H9 (cell line): ENCODE results near the gene ADA. TPM values are rescaled to one million over a fixed set of nuclear protein-coding genes. Genes with fewer than 3 reads are reported as not detected.

Source experiments
- DNase-seq: peaks from one replicate; pipeline ENCODE4 v3.0.0-alpha.2; 2017
- H2AFZ ChIP-seq: one replicate; pipeline ENCODE4 v1.6.1; 2013; ENCODE audit warnings: mild to moderate bottlenecking, low read length, control low read depth, moderate library complexity
- H2AK5ac ChIP-seq: 2 replicates; pipeline ENCODE4 v1.6.1; 2013; ENCODE audit warnings: low read length, control low read depth, mixed read lengths; ENCODE audit not compliant: insufficient read length
- H2BK120ac ChIP-seq: one replicate; pipeline ENCODE4 v1.6.1; 2013; ENCODE audit warnings: low read depth, mild to moderate bottlenecking, low read length, control low read depth, inconsistent platforms; ENCODE audit not compliant: poor library complexity, severe bottlenecking
- H2BK12ac ChIP-seq: 2 replicates; pipeline ENCODE4 v1.6.1; 2013; ENCODE audit warnings: low read length, control low read depth, mixed read lengths, low read depth; ENCODE audit not compliant: insufficient read length
- H2BK15ac ChIP-seq: 2 replicates; pipeline ENCODE4 v1.6.1; 2013; ENCODE audit warnings: low read depth, low read length, control low read depth
- H2BK20ac ChIP-seq: one replicate; pipeline ENCODE4 v1.6.1; 2013; ENCODE audit warnings: low read depth, mild to moderate bottlenecking, low read length, control low read depth, inconsistent platforms; ENCODE audit not compliant: poor library complexity, severe bottlenecking
- H2BK5ac ChIP-seq: 2 replicates; pipeline ENCODE4 v1.6.1; 2013; ENCODE audit warnings: low read length, control low read depth, mixed read lengths; ENCODE audit not compliant: insufficient read length
- H3K14ac ChIP-seq: 2 replicates; pipeline ENCODE4 v1.6.1; 2013; ENCODE audit warnings: low read length, control low read depth; ENCODE audit not compliant: insufficient read depth
- H3K18ac ChIP-seq: 2 replicates; pipeline ENCODE4 v1.6.1; 2013; ENCODE audit warnings: low read depth, mild to moderate bottlenecking, mixed read lengths, low read length, control low read depth; ENCODE audit not compliant: insufficient read length
- H3K23ac ChIP-seq: 2 replicates; pipeline ENCODE4 v1.6.1; 2013; ENCODE audit warnings: low read length, control low read depth, mixed read lengths, low read depth; ENCODE audit not compliant: insufficient read length
- H3K23me2 ChIP-seq: 2 replicates; pipeline ENCODE4 v1.6.1; 2013; ENCODE audit warnings: low read depth, mild to moderate bottlenecking, mixed read lengths, low read length, control low read depth; ENCODE audit not compliant: insufficient read length, poor library complexity, severe bottlenecking
- H3K27ac ChIP-seq: 2 replicates; pipeline ENCODE4 v1.5.1; 2013; ENCODE audit warnings: low read length, control low read depth, mixed read lengths, low read depth; ENCODE audit not compliant: insufficient read length
- H3K27me3 ChIP-seq: 2 replicates; pipeline ENCODE4 v1.6.1; 2013; ENCODE audit warnings: low read length, control low read depth, inconsistent platforms; ENCODE audit not compliant: insufficient read depth
- H3K4ac ChIP-seq: 2 replicates; pipeline ENCODE4 v1.6.1; 2013; ENCODE audit warnings: low read depth, mild to moderate bottlenecking, control low read depth, inconsistent platforms, low read length, moderate library complexity
- H3K4me1 ChIP-seq: 2 replicates; pipeline ENCODE4 v1.6.1; 2013; ENCODE audit warnings: low read length, control low read depth, inconsistent platforms; ENCODE audit not compliant: insufficient read depth
- H3K4me2 ChIP-seq: 2 replicates; pipeline ENCODE4 v1.6.1; 2013; ENCODE audit warnings: low read length, control low read depth, mixed read lengths; ENCODE audit not compliant: insufficient read length, insufficient read depth
- H3K56ac ChIP-seq: 2 replicates; pipeline ENCODE4 v1.6.1; 2013; ENCODE audit warnings: low read depth, mild to moderate bottlenecking, mixed read lengths, low read length, control low read depth; ENCODE audit not compliant: insufficient read length
- H3K79me1 ChIP-seq: 2 replicates; pipeline ENCODE4 v1.6.1; 2013; ENCODE audit warnings: low read depth, mild to moderate bottlenecking, moderate library complexity, low read length, control low read depth, inconsistent platforms; ENCODE audit not compliant: insufficient read depth, poor library complexity, severe bottlenecking
- H3K79me2 ChIP-seq: 2 replicates; pipeline ENCODE4 v1.6.1; 2013; ENCODE audit warnings: low read length, control low read depth, inconsistent platforms; ENCODE audit not compliant: insufficient read depth
- H3K9ac ChIP-seq: 2 replicates; pipeline ENCODE4 v1.6.1; 2013; ENCODE audit warnings: low read length, control low read depth, mixed read lengths; ENCODE audit not compliant: insufficient read length; ENCODE audit errors: extremely low read depth
- H3K9me3 ChIP-seq: one replicate; pipeline ENCODE4 v1.6.1; 2013; ENCODE audit warnings: low read depth, low read length, inconsistent platforms; ENCODE audit not compliant: control insufficient read depth
- H3T11ph ChIP-seq: one replicate; pipeline ENCODE4 v1.6.1; 2013; ENCODE audit warnings: mild to moderate bottlenecking, low read length, control low read depth, inconsistent platforms
- H4K20me1 ChIP-seq: one replicate; pipeline ENCODE4 v1.6.1; 2013; ENCODE audit not compliant: control insufficient read depth, insufficient read length, insufficient read depth
- H4K5ac ChIP-seq: 2 replicates; pipeline ENCODE4 v1.6.1; 2013; ENCODE audit warnings: low read depth, mild to moderate bottlenecking, mixed read lengths, low read length, control low read depth; ENCODE audit not compliant: insufficient read length
- H4K8ac ChIP-seq: replicated peaks from 2 replicates; pipeline ENCODE4 v1.6.1; 2013; ENCODE audit warnings: low read length, control low read depth, mixed read lengths, low read depth; ENCODE audit not compliant: insufficient read length
- H4K91ac ChIP-seq: 2 replicates; pipeline ENCODE4 v1.6.1; 2013; ENCODE audit warnings: low read depth, mild to moderate bottlenecking, moderate library complexity, mixed read lengths, low read length, control low read depth; ENCODE audit not compliant: insufficient read length
- H3K27ac Mint-ChIP-seq, 3 experiments: 2 replicates in 2 of 3; 3 replicates in 1 of 3; pipeline ENCODE4 v1.8.0; 2020 to 2021; ENCODE audit warnings: mixed read lengths in 3 of 3, mild to moderate bottlenecking in 1 of 3, moderate library complexity in 1 of 3
- H3K27me3 Mint-ChIP-seq: 2 replicates; pipeline ENCODE4 v1.8.0; 2021; ENCODE audit warnings: low read depth, mild to moderate bottlenecking, moderate library complexity, mixed read lengths
- H3K36me3 Mint-ChIP-seq, 3 experiments: 2 replicates in 2 of 3; 3 replicates in 1 of 3; pipeline ENCODE4 v1.8.0; 2020 to 2021; ENCODE audit warnings: low read depth in 3 of 3, mixed read lengths in 3 of 3; ENCODE audit not compliant: insufficient read depth in 1 of 3
- H3K4me1 Mint-ChIP-seq, 2 experiments: 2 replicates each; pipeline ENCODE4 v1.8.0; 2020; ENCODE audit warnings: mixed read lengths in 2 of 2
- H3K4me3 Mint-ChIP-seq, 2 experiments: 2 replicates in 1 of 2; 3 replicates in 1 of 2; pipeline ENCODE4 v1.8.0; 2020 to 2021; ENCODE audit warnings: mild to moderate bottlenecking in 2 of 2, mixed read lengths in 2 of 2, moderate library complexity in 1 of 2
- H3K9me3 Mint-ChIP-seq, 2 experiments: 2 replicates in 1 of 2; 3 replicates in 1 of 2; pipeline ENCODE4 v1.8.0; 2020; ENCODE audit warnings: mild to moderate bottlenecking in 2 of 2, mixed read lengths in 2 of 2, moderate library complexity in 1 of 2
- WGBS: extraction: QIAGEN DNeasy Blood & Tissue Kit; methylation state at CpG from one replicate; pipeline ENCODE4 v1.1.7; 2013; ENCODE audit warnings: missing lambda C conversion rate, low lambda C conversion rate, mixed read lengths; ENCODE audit not compliant: insufficient read length; ENCODE audit errors: extremely low coverage; 5-methylcytosine and 5-hydroxymethylcytosine counted together
- total RNA-seq: library from RNA; stranded (reverse); gene quantifications from 2 replicates; pipeline ENCODE4 v1.2.1, GENCODE V29; 2021
- TF ChIP-seq, protein P1 (sequence below): fragments of 200-600 bp; sonication (generic); conservative IDR thresholded peaks from 3 replicates; pipeline ENCODE4 v1.8.0; 2021; ENCODE audit warnings: antibody characterized with exemption, mild to moderate bottlenecking

ADA gene
- total RNA-seq, 1 experiment from 2014 or later = 22.0 TPM

DNA sequence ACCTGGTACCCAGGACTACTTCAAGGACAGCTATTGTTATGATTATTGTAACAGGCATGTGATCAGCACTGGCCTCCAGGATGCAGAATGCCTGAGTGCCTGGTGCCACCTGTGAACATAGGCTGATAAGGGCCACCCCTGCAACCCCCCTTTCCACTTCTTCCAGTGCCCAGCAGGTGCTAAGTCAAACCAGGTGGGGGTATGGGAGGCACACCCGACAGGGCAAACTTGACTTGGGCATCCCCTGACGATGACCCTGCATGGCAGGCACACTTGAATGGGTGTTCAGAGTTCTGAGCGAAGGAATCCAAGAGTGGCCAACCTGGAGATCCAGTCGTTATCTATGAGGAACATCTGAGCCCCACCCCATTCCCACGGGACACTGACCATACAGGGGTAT lies 3.4 kb downstream of the ADA start:
- no peak overlapping the region for H3K4me3 Mint-ChIP-seq
- Histone ChIP-seq H3K9me3 (no peaks in the 10 kb centered on the region), H4K5ac (no peak overlapping the region), H3K27ac (no peak overlapping the region), H3T11ph (no peak overlapping the region), H2BK15ac (0 out of 2 replicates have a peak overlapping the region, but pooled peaks have one; percentile 48), H2BK20ac (no peak overlapping the region), H2BK12ac (no peak overlapping the region), H3K79me1 (no peaks in the 10 kb centered on the region), H3K9ac (no peak overlapping the region), H2AFZ (no peak overlapping the region), H4K91ac (no peak overlapping the region), H3K23me2 (peaks cover 9% of the 10 kb centered on the region), H4K20me1 (no peaks in the 10 kb centered on the region), H2BK120ac (no peak overlapping the region), H2AK5ac (no peak overlapping the region), H3K27me3 (no peaks in the 10 kb centered on the region; the same call in 1 of the 2 replicates), H3K79me2 (no peaks in the 10 kb centered on the region), H3K4me1 (peaks cover 11% of the 10 kb centered on the region; the same call in 1 of the 2 replicates), H3K56ac (no peak overlapping the region), H4K8ac (no peak overlapping the region), H3K23ac (no peak overlapping the region), H3K4ac (no peak overlapping the region), H3K18ac (no peak overlapping the region), H3K14ac (no peak overlapping the region), H2BK5ac (no peak overlapping the region), H3K4me2 (no peak overlapping the region)
- TF ChIP-seq, protein P1, sequence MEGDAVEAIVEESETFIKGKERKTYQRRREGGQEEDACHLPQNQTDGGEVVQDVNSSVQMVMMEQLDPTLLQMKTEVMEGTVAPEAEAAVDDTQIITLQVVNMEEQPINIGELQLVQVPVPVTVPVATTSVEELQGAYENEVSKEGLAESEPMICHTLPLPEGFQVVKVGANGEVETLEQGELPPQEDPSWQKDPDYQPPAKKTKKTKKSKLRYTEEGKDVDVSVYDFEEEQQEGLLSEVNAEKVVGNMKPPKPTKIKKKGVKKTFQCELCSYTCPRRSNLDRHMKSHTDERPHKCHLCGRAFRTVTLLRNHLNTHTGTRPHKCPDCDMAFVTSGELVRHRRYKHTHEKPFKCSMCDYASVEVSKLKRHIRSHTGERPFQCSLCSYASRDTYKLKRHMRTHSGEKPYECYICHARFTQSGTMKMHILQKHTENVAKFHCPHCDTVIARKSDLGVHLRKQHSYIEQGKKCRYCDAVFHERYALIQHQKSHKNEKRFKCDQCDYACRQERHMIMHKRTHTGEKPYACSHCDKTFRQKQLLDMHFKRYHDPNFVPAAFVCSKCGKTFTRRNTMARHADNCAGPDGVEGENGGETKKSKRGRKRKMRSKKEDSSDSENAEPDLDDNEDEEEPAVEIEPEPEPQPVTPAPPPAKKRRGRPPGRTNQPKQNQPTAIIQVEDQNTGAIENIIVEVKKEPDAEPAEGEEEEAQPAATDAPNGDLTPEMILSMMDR = no peak
- peaks cover 0 to under 1% (median under 1%) of the 10 kb centered on the region in 3 experiments; a peak in 4 of 7 replicates for H3K36me3 Mint-ChIP-seq
- peak overlapping the region in 1 of 3 experiments; percentile 32; a peak in 1 of 7 replicates for H3K27ac Mint-ChIP-seq
- H3K27me3 Mint-ChIP-seq = peaks cover 20% of the 10 kb centered on the region
- peaks cover under 1% of the 10 kb centered on the region in 2 experiments; a peak in 3 of 5 replicates for H3K9me3 Mint-ChIP-seq
- peak; percentile 47 for DNase-seq
- H3K4me1 Mint-ChIP-seq = peaks cover 47 to 56% of the 10 kb centered on the region in 2 experiments
- WGBS = no CpG with 5 or more reads among the region's 5 CpGs
